ENCODE data around the gene SCYL2. TPM values are rescaled to one million over a fixed set of nuclear protein-coding genes. Genes with fewer than 3 reads are reported as not detected.
"Not testable (repeated sequence)": the region's sequence is repeated elsewhere in the genome, so short reads cannot be mapped to it uniquely, and the experiment has no call there.

Gene SCYL2
- total RNA-seq, 1 donor from 2014 or later: 38.9 TPM

DNA sequence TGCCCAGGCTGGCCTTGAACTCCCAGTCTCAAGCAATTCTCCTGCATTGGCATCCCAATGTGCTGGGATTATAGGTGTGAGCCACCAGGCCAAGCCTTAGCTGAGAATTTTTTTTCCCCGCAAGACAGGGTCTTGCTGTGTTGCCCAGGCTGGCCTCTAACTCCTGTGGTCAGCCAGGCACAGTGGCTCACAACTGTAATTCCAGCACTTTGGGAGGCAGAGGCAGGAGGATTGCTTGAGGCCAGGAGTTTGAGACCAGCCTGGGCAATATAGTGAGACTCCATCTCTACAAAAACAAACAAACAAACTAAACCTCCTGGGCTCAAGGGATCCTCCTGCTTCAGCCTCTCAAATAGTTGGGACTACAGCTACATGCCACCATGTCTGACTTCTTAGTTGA is 27.4 kb upstream of the SCYL2 start:
- Mint-ChIP-seq H3K36me3 (ENCODE audit: low read depth) (no peaks in the 10 kb centered on the region), H3K4me3 (no peak overlapping the region), H3K27me3 (ENCODE audit: insufficient read depth) (peaks cover 2% of the 10 kb centered on the region), H3K4me1 (ENCODE audit: low read depth) (no peaks in the 10 kb centered on the region), H3K27ac (no peak overlapping the region), H3K9me3 (no peaks in the 10 kb centered on the region)
- DNase-seq (ENCODE audit: low spot score): no peak
- intact Hi-C loops (cut with micrococcal nuclease): no loop called here

DNA sequence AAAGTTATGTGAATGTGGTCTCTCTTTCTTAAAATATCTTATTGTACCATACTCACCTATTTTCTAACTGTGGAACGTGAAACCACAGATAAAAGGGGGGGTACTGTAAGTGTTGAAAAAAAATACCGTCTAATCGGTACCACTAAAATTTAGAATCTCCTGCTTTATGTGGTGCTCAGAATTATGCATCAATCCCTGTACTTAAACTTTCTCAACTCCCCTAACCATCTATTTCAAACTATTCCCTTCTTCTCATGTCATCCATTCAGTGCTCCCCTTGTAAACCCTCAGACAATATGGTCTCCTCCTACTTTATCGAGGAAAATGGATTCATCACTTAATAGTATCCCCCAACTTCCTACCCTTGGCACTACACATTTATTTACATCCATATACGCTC is 23.8 kb upstream of the SCYL2 start:
- Mint-ChIP-seq H3K36me3 (ENCODE audit: low read depth) (no peaks in the 10 kb centered on the region), H3K27ac (no peak overlapping the region), H3K9me3 (no peaks in the 10 kb centered on the region), H3K4me3 (no peak overlapping the region), H3K27me3 (ENCODE audit: insufficient read depth) (no peaks in the 10 kb centered on the region), H3K4me1 (ENCODE audit: low read depth) (no peaks in the 10 kb centered on the region)
- DNase-seq (ENCODE audit: low spot score): no peak
- intact Hi-C loops (cut with micrococcal nuclease): no loop called here

DNA sequence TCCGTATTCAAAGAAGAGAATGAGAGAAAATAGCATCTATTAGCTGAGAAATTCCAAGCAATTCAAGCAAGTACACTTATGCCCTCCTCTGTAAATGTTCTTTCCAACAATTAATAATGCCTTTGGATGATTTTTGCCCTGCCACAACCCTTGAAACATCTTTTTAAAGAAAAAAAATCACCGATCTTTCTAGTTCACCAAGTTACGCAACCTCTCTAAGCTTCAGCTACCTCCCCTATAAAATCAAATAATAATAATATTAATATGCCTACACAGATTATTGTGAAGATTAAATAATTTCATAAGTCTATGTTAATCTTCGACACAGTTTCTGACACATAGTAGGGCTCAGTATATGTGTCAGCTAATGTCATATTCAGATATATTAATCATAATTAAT is 19.2 kb upstream of the SCYL2 start:
- H3K27ac Mint-ChIP-seq: no peak overlapping the region
- intact Hi-C loops (cut with micrococcal nuclease): no loop called here
- H3K4me1 Mint-ChIP-seq (ENCODE audit: low read depth): no peaks in the 10 kb centered on the region
- H3K27me3 Mint-ChIP-seq (ENCODE audit: insufficient read depth): no peaks in the 10 kb centered on the region
- no peaks in the 10 kb centered on the region for H3K9me3 Mint-ChIP-seq
- no peak overlapping the region for H3K4me3 Mint-ChIP-seq
- H3K36me3 Mint-ChIP-seq (ENCODE audit: low read depth): no peaks in the 10 kb centered on the region
- no peak for DNase-seq (ENCODE audit: low spot score)

DNA sequence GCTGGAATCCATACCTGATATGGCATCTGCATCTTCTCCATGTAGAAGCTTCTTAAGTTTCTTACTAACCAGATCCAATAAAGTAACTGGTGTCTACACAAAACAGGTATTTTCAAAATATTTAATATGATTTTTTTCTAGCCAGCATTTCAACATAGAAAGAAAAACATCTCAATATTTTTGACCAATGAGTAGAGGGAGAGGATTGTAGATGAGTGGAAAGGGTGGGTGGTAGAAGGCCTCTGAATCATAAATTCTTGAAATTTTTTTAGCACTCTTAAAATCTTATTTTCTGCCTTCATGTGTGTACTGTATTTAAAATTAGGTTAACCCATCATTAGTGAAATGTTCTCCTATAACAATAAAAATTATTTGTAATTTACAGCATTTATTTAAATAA is 18.1 kb upstream of the SCYL2 start:
- intact Hi-C loops (cut with micrococcal nuclease): no loop called here
- Mint-ChIP-seq H3K27me3 (ENCODE audit: insufficient read depth) (no peaks in the 10 kb centered on the region), H3K36me3 (ENCODE audit: low read depth) (no peaks in the 10 kb centered on the region), H3K4me1 (ENCODE audit: low read depth) (no peaks in the 10 kb centered on the region), H3K4me3 (no peak overlapping the region), H3K9me3 (no peaks in the 10 kb centered on the region), H3K27ac (no peak overlapping the region)
- no peak for DNase-seq (ENCODE audit: low spot score)

DNA sequence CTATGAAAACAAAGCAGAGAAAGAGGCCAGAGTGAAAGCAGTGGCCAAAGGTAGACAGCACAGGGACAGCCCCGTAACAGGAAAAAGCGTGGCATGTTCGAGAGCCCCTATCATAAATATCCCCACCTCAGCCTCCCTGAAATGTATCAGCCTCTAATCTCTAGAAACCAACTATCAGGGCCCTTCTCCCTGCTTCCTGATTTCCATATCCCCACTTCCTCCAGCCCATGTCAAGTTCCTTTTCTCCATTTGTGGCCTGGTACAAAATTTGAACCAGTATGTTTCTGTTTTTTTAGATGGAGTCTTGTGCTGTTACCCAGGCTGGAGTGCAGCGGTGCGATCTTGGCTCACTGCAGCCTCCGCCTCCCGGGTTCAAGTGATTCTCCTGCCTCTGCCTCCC is 17.0 kb upstream of the SCYL2 start:
- Mint-ChIP-seq H3K4me1 (ENCODE audit: low read depth) (no peaks in the 10 kb centered on the region), H3K9me3 (no peaks in the 10 kb centered on the region), H3K27me3 (ENCODE audit: insufficient read depth) (no peaks in the 10 kb centered on the region), H3K36me3 (ENCODE audit: low read depth) (no peaks in the 10 kb centered on the region), H3K4me3 (no peak overlapping the region), H3K27ac (no peak overlapping the region)
- no peak for DNase-seq (ENCODE audit: low spot score)
- intact Hi-C loops (cut with micrococcal nuclease): no loop called here

DNA sequence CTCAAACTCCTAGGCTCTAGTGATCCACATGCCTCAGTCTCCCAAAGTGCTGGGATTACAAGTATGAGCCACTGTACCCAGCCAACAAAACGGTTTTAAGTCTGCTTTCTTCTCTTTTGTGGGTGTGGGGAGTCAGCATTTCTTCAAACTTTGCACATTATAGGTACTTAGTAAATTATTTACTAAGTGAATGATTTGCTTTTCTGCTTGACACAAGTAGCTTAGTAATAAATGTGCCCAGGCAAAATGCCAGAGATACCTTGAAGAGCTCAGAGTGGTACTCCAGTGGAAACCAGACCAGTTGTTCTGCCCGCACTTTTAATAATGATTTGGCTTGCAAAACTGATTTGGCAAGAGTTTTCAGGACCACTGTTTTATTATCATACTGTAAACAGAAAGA is 15.1 kb upstream of the SCYL2 start:
- intact Hi-C loops (cut with micrococcal nuclease): no loop called here
- Mint-ChIP-seq H3K4me1 (ENCODE audit: low read depth) (no peaks in the 10 kb centered on the region), H3K9me3 (no peaks in the 10 kb centered on the region), H3K36me3 (ENCODE audit: low read depth) (no peaks in the 10 kb centered on the region), H3K27ac (no peak overlapping the region), H3K27me3 (ENCODE audit: insufficient read depth) (no peaks in the 10 kb centered on the region), H3K4me3 (no peak overlapping the region)
- DNase-seq (ENCODE audit: low spot score): no peak

DNA sequence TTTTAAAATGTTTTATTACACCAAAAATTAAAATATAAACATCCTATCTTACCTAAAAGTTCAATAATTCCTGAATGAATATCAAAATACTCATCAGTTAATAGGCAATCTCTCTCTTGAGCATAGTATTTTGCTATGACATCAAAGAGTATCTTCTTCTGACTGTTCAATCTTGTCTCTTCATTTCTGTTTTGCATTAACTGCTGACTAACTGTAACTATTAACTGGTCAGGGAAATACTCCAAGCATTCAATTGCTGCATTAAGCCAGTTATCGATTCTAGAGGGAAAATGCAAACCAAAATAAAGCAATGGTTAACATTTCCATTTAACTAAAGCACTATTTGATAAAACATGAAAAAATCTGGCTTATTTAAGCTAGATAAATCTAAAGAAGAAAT is 13.5 kb upstream of the SCYL2 start:
- H3K36me3 Mint-ChIP-seq (ENCODE audit: low read depth): peaks cover 5% of the 10 kb centered on the region
- H3K9me3 Mint-ChIP-seq: no peaks in the 10 kb centered on the region
- intact Hi-C loops (cut with micrococcal nuclease): no loop called here
- peaks cover 10% of the 10 kb centered on the region for H3K4me1 Mint-ChIP-seq (ENCODE audit: low read depth)
- no peaks in the 10 kb centered on the region for H3K27me3 Mint-ChIP-seq (ENCODE audit: insufficient read depth)
- no peak overlapping the region for H3K4me3 Mint-ChIP-seq
- H3K27ac Mint-ChIP-seq: no peak overlapping the region
- DNase-seq (ENCODE audit: low spot score): no peak

DNA sequence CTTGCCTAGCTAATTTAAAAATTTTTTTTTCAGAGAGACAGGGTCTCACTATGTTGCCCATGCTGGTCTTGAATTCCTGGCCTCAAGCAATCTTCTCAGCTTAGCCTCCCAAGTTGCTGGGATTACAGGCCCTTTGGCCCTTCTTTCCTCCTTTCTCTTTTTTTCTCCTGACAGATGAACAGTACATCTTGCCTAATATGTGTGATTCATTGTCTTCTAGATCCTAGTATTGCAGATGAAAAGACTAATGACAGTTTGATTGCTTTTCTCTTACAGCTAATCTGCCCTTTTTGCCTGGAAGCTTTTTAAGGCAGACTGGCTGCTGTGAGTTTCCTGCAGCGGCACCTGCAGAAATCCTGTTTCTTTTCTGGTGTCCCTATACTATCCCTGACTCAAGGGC is 12.1 kb upstream of the SCYL2 start:
- intact Hi-C loops (cut with micrococcal nuclease): no loop called here
- Mint-ChIP-seq H3K27ac (no peak overlapping the region), H3K27me3 (ENCODE audit: insufficient read depth) (no peaks in the 10 kb centered on the region), H3K4me1 (ENCODE audit: low read depth) (peaks cover 12% of the 10 kb centered on the region), H3K9me3 (no peaks in the 10 kb centered on the region), H3K4me3 (no peak overlapping the region), H3K36me3 (ENCODE audit: low read depth) (peaks cover 5% of the 10 kb centered on the region)
- DNase-seq (ENCODE audit: low spot score): no peak

DNA sequence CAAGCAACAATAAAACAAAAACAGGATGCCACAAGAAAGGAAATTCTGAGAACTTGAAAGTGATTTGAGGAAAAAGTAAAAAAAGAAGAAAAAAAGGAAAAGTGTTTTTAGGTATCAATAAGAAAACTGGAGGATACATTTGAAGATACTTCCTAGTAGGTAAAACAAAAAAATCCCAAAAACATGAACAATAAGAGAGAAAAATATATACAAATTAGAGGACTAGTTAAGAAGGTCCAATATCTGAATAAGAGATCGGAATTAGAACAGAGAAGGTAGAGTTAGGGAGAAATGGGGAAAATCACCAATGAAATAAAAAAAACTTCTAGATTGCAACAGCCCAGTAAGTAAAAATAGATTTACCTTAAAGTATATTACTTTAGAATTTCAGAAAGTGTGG is 8.8 kb upstream of the SCYL2 start:
- no peaks in the 10 kb centered on the region for H3K27me3 Mint-ChIP-seq (ENCODE audit: insufficient read depth)
- no peak overlapping the region for H3K4me3 Mint-ChIP-seq
- peaks cover 5% of the 10 kb centered on the region for H3K36me3 Mint-ChIP-seq (ENCODE audit: low read depth)
- peaks cover 12% of the 10 kb centered on the region for H3K4me1 Mint-ChIP-seq (ENCODE audit: low read depth)
- H3K9me3 Mint-ChIP-seq: no peaks in the 10 kb centered on the region
- DNase-seq (ENCODE audit: low spot score): no peak
- no peak overlapping the region for H3K27ac Mint-ChIP-seq
- intact Hi-C loops (cut with micrococcal nuclease): no loop called here

DNA sequence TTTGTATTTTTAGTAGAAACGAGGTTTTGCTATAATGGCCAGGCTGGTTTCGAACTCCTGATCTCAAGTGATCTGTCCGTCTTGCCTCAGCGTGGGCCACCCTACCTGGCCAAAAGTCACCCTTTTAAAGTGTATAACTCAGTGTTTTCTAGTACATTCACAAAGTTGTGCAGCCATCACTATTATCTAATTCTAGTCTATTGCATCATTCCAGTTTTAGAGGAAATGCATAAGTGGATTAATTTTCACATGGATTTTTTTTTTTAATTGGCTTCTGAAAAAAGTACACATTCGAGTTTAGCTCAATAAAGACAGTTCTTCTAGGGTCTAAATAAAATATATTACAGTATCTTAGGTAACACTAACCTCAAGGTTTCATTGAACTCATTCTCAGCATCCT is 3.8 kb upstream of the SCYL2 start:
- Mint-ChIP-seq H3K4me3 (no peak overlapping the region), H3K4me1 (ENCODE audit: low read depth) (peaks cover 19% of the 10 kb centered on the region), H3K27ac (no peak overlapping the region), H3K36me3 (ENCODE audit: low read depth) (peaks cover 2% of the 10 kb centered on the region), H3K27me3 (ENCODE audit: insufficient read depth) (no peaks in the 10 kb centered on the region), H3K9me3 (no peaks in the 10 kb centered on the region)
- DNase-seq (ENCODE audit: low spot score): no peak
- intact Hi-C loops (cut with micrococcal nuclease): loop anchor here (10.0 kb wide), 1 partner anchor 1432 kb away; the partner anchor contains the start of gene CHPT1

DNA sequence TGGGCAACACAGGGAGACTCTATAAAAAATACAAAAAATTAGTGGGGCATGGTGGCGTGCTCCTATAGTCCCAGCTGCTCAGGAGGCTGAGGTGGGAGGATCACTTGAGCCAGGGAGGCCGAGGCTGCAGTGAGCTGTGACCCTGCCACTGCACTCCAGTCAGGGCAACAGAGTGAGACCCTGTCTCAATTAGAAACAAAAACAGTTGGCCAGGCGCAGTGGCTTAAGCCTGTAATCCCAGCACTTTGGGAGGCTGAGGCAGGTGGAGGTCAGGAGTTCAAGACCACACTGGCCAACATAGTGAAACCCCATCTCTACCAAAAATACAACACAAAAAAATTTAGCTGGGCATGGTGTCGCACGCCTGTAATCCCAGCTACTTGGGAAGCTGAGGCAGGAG is 1.9 kb upstream of the SCYL2 start:
- H3K4me1 Mint-ChIP-seq (ENCODE audit: low read depth): peaks cover 29% of the 10 kb centered on the region
- not testable (repeated sequence) for H3K36me3 Mint-ChIP-seq (ENCODE audit: low read depth); H3K27ac Mint-ChIP-seq; DNase-seq (ENCODE audit: low spot score); H3K27me3 Mint-ChIP-seq (ENCODE audit: insufficient read depth); H3K4me3 Mint-ChIP-seq; H3K9me3 Mint-ChIP-seq
- intact Hi-C loops (cut with micrococcal nuclease): loop anchor here (5.0 to 10.0 kb wide), 4 partner anchors 1430 to 1797 kb away; partner anchors contain the start of genes APAF1, CHPT1 and WASHC3

DNA sequence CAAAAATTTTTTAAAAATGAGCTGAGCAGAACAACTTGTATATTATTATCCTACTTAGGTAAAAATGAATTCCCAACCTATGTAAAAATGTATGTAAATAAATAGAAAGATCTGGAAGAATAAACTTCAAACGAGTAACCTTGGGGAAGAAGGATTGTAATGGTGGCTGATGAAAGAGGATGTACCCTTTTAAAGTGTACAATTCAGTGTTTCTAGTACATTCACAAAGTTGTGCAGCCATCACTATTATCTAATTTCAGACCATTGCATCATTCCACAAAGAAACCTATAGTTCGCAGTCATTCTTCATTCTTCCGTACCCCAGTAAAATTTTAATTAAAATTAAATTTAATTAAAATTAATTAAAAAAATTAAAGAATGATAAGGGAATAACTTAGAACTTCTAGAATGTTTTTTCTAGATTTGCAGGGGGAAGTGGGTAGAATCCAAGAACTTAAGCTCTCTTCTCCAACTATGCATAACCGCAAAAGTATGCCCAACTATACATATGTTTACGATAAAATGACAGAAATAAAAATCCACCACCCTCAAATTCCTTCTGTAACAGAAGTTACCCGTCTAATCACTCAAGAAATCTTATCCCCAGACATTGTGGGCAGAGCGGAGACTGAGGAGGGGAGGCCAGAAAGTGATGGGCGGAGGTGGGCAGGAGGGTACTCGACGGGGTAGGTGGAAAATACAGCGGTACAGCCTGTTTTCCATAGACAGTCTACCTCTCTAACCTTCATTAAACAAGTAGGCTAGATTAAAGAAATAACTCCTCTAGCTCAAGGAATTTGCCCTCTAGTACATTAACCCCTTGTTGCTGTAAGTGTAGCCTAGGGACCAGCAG is 1.0 kb upstream of the SCYL2 start:
- no peak for DNase-seq (ENCODE audit: low spot score)
- Mint-ChIP-seq H3K27me3 (ENCODE audit: insufficient read depth) (no peaks in the 10 kb centered on the region), H3K4me1 (ENCODE audit: low read depth) (peaks cover 29% of the 10 kb centered on the region), H3K9me3 (no peaks in the 10 kb centered on the region), H3K27ac (peak overlapping the region; percentile 99), H3K36me3 (ENCODE audit: low read depth) (peaks cover 7% of the 10 kb centered on the region), H3K4me3 (peak overlapping the region; percentile 99)
- intact Hi-C loops (cut with micrococcal nuclease): loop anchor here (2.0 to 10.0 kb wide), 5 partner anchors 1015 to 1796 kb away; partner anchors contain the start of genes APAF1, CHPT1, UTP20 and WASHC3

DNA sequence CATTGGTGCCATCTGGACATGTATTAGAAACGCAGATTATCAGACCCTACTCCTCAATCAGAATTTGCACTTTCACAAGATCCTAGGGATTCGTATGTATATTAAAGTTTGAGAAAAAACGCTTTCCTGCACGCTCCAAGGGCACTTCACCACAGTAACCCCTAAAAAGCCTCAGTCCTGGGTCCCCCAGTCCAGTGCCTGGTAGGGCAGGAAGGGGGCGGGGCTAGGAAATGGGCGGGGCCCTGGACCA is 467 bp upstream of the SCYL2 start:
- H3K9me3 Mint-ChIP-seq: no peaks in the 10 kb centered on the region
- peak overlapping the region; percentile 99 for H3K4me3 Mint-ChIP-seq
- intact Hi-C loops (cut with micrococcal nuclease): loop anchor here (2.0 to 10.0 kb wide), 5 partner anchors 1014 to 1796 kb away; partner anchors contain the start of genes APAF1, CHPT1, UTP20 and WASHC3
- H3K27ac Mint-ChIP-seq: peak overlapping the region; percentile 99
- H3K36me3 Mint-ChIP-seq (ENCODE audit: low read depth): peaks cover 7% of the 10 kb centered on the region
- no peaks in the 10 kb centered on the region for H3K27me3 Mint-ChIP-seq (ENCODE audit: insufficient read depth)
- DNase-seq (ENCODE audit: low spot score): peak; percentile 87
- H3K4me1 Mint-ChIP-seq (ENCODE audit: low read depth): peaks cover 31% of the 10 kb centered on the region
